Memory B cell (primary cell): ENCODE measurements around the gene AMTN.
"Not testable (repeated sequence)": the region's sequence is repeated elsewhere in the genome, so short reads cannot be mapped to it uniquely, and the experiment has no call there.

Experiments
- ATAC-seq: fragments of 150-1000 bp; cut with Tn5 transposase; 2 replicates; pipeline ENCODE4 v1.10.0; 2021; ENCODE audit warnings: low read depth, mild to moderate bottlenecking, moderate library complexity
- DNase-seq, 2 donors: peaks; one replicate each; pipeline ENCODE4 v3.0.0; 2022; ENCODE audit warnings: low spot score in 2 of 2
- H3K27ac Mint-ChIP-seq: one replicate; pipeline ENCODE4 v1.8.0; 2022; ENCODE audit warnings: mild to moderate bottlenecking, moderate library complexity, mixed read lengths
- H3K27me3 Mint-ChIP-seq: one replicate; pipeline ENCODE4 v1.8.0; 2022; ENCODE audit warnings: mixed read lengths
- H3K36me3 Mint-ChIP-seq: one replicate; pipeline ENCODE4 v1.8.0; 2022; ENCODE audit warnings: mild to moderate bottlenecking, mixed read lengths
- H3K4me1 Mint-ChIP-seq: one replicate; pipeline ENCODE4 v1.8.0; 2022; ENCODE audit warnings: mixed read lengths
- H3K4me3 Mint-ChIP-seq: one replicate; pipeline ENCODE4 v1.8.0; 2022; ENCODE audit warnings: mild to moderate bottlenecking, moderate library complexity, mixed read lengths
- H3K9me3 Mint-ChIP-seq: one replicate; pipeline ENCODE4 v1.8.0; 2022; ENCODE audit warnings: mixed read lengths

Gene AMTN, protein sequence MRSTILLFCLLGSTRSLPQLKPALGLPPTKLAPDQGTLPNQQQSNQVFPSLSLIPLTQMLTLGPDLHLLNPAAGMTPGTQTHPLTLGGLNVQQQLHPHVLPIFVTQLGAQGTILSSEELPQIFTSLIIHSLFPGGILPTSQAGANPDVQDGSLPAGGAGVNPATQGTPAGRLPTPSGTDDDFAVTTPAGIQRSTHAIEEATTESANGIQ

GRCh38 chr4:70518269-70518668, at the start of gene AMTN:
Gene AMTN, plus strand, starts transcription at chr4:70518569. Its CDS starts 209 bp downstream, at chr4:70518778.
- no peaks in the 10 kb centered on the region for H3K9me3 Mint-ChIP-seq
- H3K4me1 Mint-ChIP-seq, result peaks cover 1% of the 10 kb centered on the region
- peaks cover 5% of the 10 kb centered on the region for H3K27me3 Mint-ChIP-seq
- no peak for DNase-seq
- ATAC-seq, result no peak
- H3K36me3 Mint-ChIP-seq, result no peaks in the 10 kb centered on the region
- H3K27ac Mint-ChIP-seq, result no peak within 1 kb of the TSS
- no peak within 1 kb of the TSS for H3K4me3 Mint-ChIP-seq

- DNase-seq (no peak), ATAC-seq (no peak)
- Mint-ChIP-seq H3K4me3 (no peak within 1 kb of the TSS), H3K27ac (no peak within 1 kb of the TSS), H3K9me3 (peaks cover 10% of the 10 kb centered on the region), H3K36me3 (no peaks in the 10 kb centered on the region), H3K27me3 (no peaks in the 10 kb centered on the region), H3K4me1 (no peaks in the 10 kb centered on the region)
Measured at GRCh38 chr4:70471897-70472296, 46.5 kb upstream of the AMTN start, which contains the start of gene MUC7. Gene MUC7, plus strand, starts transcription at chr4:70472197. Its CDS starts 1,825 bp downstream, at chr4:70474022.

GRCh38 chr4:70473679-70474078, 44.7 kb upstream of the AMTN start:
- ATAC-seq, result no peak
- Mint-ChIP-seq H3K4me1 (no peaks in the 10 kb centered on the region), H3K36me3 (no peaks in the 10 kb centered on the region), H3K27ac (no peak overlapping the region), H3K27me3 (no peaks in the 10 kb centered on the region), H3K9me3 (peaks cover 2% of the 10 kb centered on the region), H3K4me3 (no peak overlapping the region)
- no peak for DNase-seq

DNA sequence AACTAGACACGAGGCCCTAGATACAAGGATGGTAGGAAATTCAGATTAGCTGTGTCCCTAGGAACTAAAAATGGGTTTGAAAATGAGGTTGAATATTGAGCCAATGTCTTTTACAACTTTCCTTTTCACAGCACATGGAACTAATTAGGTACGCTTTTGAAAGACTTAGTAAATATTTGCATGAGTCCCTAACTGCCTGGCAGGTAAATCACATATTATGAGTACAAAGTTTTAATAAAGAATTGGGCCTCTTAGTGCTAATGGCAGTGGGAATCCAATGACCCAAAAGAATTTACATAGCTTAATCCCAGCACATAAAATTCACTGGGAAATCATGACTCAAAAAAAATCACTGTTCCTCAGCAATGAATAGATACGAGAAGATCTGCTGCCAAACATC, 29.6 kb upstream of the AMTN start:
- peaks cover 7% of the 10 kb centered on the region for H3K27me3 Mint-ChIP-seq
- no peak overlapping the region for H3K27ac Mint-ChIP-seq
- no peaks in the 10 kb centered on the region for H3K9me3 Mint-ChIP-seq
- no peaks in the 10 kb centered on the region for H3K4me1 Mint-ChIP-seq
- no peak for ATAC-seq
- DNase-seq, result no peak
- no peaks in the 10 kb centered on the region for H3K36me3 Mint-ChIP-seq
- H3K4me3 Mint-ChIP-seq, result no peak overlapping the region

GRCh38 chr4:70496231-70496630, 22.1 kb upstream of the AMTN start:
- no peaks in the 10 kb centered on the region for H3K9me3 Mint-ChIP-seq
- no peak for DNase-seq
- no peaks in the 10 kb centered on the region for H3K36me3 Mint-ChIP-seq
- H3K27me3 Mint-ChIP-seq, result peaks cover 5% of the 10 kb centered on the region
- no peak overlapping the region for H3K27ac Mint-ChIP-seq
- H3K4me3 Mint-ChIP-seq, result no peak overlapping the region
- H3K4me1 Mint-ChIP-seq, result no peaks in the 10 kb centered on the region
- no peak for ATAC-seq

- not testable (repeated sequence) for H3K27me3 Mint-ChIP-seq, H3K4me1 Mint-ChIP-seq, H3K4me3 Mint-ChIP-seq, H3K36me3 Mint-ChIP-seq, ATAC-seq, H3K9me3 Mint-ChIP-seq, DNase-seq, H3K27ac Mint-ChIP-seq
Measured at GRCh38 chr4:70501838-70502237, 16.5 kb upstream of the AMTN start.

GRCh38 chr4:70504733-70505132, 13.6 kb upstream of the AMTN start:
- DNase-seq, result no peak
- no peaks in the 10 kb centered on the region for H3K27me3 Mint-ChIP-seq
- no peaks in the 10 kb centered on the region for H3K36me3 Mint-ChIP-seq
- ATAC-seq, result no peak
- H3K4me1 Mint-ChIP-seq, result no peaks in the 10 kb centered on the region
- H3K9me3 Mint-ChIP-seq, result no peaks in the 10 kb centered on the region
- no peak overlapping the region for H3K4me3 Mint-ChIP-seq
- no peak overlapping the region for H3K27ac Mint-ChIP-seq

- H3K9me3 Mint-ChIP-seq, result no peaks in the 10 kb centered on the region
- no peaks in the 10 kb centered on the region for H3K27me3 Mint-ChIP-seq
- peak; percentile 62 for ATAC-seq
- no peak overlapping the region for H3K27ac Mint-ChIP-seq
- no peaks in the 10 kb centered on the region for H3K36me3 Mint-ChIP-seq
- H3K4me3 Mint-ChIP-seq, result no peak overlapping the region
- DNase-seq, result peak; percentile 20 to 40
- no peaks in the 10 kb centered on the region for H3K4me1 Mint-ChIP-seq
Measured at GRCh38 chr4:70505151-70505748, 13.1 kb upstream of the AMTN start.

DNA sequence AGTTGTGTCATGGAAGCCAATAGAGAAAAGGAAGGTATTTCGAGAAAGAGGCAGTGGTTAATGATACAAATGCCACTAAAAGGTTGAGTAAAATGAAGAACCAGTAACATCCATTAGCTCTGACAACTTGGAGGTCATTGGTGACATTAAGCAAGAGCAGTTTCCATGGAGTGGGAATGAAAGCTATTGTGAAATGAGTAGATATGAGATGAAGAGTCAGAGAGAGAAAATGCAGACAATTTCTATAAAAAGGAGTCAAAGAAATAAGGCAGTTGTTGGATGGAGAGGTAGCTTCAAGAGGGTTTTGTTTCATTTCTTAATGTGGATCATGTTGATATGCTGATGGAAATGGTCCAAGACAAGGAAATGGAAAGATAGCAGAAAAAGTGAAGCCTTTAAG, 9.6 kb upstream of the AMTN start:
- H3K36me3 Mint-ChIP-seq, result no peaks in the 10 kb centered on the region
- H3K4me3 Mint-ChIP-seq, result no peak overlapping the region
- no peak overlapping the region for H3K27ac Mint-ChIP-seq
- H3K27me3 Mint-ChIP-seq, result peaks cover 2% of the 10 kb centered on the region
- ATAC-seq (no peak), DNase-seq (no peak)
- peaks cover 2% of the 10 kb centered on the region for H3K4me1 Mint-ChIP-seq
- H3K9me3 Mint-ChIP-seq, result no peaks in the 10 kb centered on the region

DNA sequence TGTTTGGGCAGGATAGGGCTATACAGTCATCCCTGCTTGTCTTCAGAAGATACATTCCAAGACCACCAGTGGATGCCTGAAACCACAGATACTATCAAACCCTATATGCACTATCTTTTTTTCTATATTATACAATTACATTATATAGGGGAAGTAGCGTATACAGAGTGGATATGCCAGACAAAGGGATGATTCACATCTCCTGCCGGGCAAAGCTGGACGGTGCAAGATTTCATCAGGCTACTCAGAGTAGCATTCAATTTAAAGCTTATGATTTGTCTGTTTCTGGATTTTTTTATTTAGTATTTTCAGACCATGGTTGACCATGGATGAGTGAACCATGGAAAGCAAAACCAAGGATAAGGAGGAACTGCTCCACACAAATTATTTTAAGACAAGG, 7.0 kb upstream of the AMTN start:
- DNase-seq (no peak), ATAC-seq (no peak)
- Mint-ChIP-seq H3K4me1 (peaks cover 2% of the 10 kb centered on the region), H3K4me3 (no peak overlapping the region), H3K27me3 (peaks cover 2% of the 10 kb centered on the region), H3K36me3 (no peaks in the 10 kb centered on the region), H3K9me3 (no peaks in the 10 kb centered on the region), H3K27ac (no peak overlapping the region)

- ATAC-seq, result no peak
- Mint-ChIP-seq H3K4me3 (no peak overlapping the region), H3K27ac (no peak overlapping the region), H3K27me3 (peaks cover 4% of the 10 kb centered on the region), H3K9me3 (no peaks in the 10 kb centered on the region), H3K4me1 (peaks cover 2% of the 10 kb centered on the region), H3K36me3 (no peaks in the 10 kb centered on the region)
- DNase-seq, result no peak
Measured at GRCh38 chr4:70515367-70516250, 2.8 kb upstream of the AMTN start.

GRCh38 chr4:70518716-70519115, 347 bp downstream of the AMTN start:
- no peak for DNase-seq
- Mint-ChIP-seq H3K4me3 (no peak overlapping the region), H3K4me1 (no peaks in the 10 kb centered on the region), H3K9me3 (no peaks in the 10 kb centered on the region), H3K27me3 (peaks cover 3% of the 10 kb centered on the region), H3K27ac (no peak overlapping the region), H3K36me3 (no peaks in the 10 kb centered on the region)
- ATAC-seq, result no peak

DNA sequence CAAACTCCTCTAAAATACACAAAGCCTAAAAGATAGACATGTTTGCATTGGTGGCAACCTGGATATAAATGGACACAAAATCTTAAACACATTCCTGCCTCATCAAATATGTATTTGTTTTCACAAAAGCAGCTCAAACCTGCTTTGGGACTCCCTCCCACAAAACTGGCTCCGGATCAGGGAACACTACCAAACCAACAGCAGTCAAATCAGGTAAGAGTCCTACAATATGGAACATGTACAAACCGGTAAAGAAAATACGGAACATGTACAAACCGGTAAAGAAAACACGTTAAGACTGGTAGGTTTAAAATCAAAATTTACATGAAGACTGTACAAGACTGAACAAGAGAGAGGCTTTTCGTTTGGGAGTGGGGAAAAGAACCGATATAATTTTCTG, 4.3 kb downstream of the AMTN start:
- no peaks in the 10 kb centered on the region for H3K4me1 Mint-ChIP-seq
- no peak for ATAC-seq
- no peaks in the 10 kb centered on the region for H3K36me3 Mint-ChIP-seq
- no peak for DNase-seq
- no peak overlapping the region for H3K27ac Mint-ChIP-seq
- H3K9me3 Mint-ChIP-seq, result no peaks in the 10 kb centered on the region
- H3K27me3 Mint-ChIP-seq, result peaks cover 3% of the 10 kb centered on the region
- H3K4me3 Mint-ChIP-seq, result no peak overlapping the region

DNA sequence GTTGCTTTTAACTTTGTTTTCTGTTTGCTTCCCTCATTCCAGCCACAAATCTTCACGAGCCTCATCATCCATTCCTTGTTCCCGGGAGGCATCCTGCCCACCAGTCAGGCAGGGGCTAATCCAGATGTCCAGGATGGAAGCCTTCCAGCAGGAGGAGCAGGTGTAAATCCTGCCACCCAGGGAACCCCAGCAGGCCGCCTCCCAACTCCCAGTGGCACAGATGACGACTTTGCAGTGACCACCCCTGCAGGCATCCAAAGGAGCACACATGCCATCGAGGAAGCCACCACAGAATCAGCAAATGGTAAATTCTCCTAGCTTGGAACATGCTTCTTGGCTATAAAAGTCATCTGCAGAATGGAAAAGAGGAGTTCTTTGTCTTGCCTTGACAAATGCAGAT, 12.6 kb downstream of the AMTN start:
- no peaks in the 10 kb centered on the region for H3K4me1 Mint-ChIP-seq
- H3K27me3 Mint-ChIP-seq, result peaks cover 6% of the 10 kb centered on the region
- H3K4me3 Mint-ChIP-seq, result no peak overlapping the region
- no peak for ATAC-seq
- no peaks in the 10 kb centered on the region for H3K9me3 Mint-ChIP-seq
- H3K36me3 Mint-ChIP-seq, result no peaks in the 10 kb centered on the region
- H3K27ac Mint-ChIP-seq, result no peak overlapping the region
- DNase-seq, result no peak
